Stimulated activated naive CD4-positive, alpha-beta T cell (primary cell): Measurements from ENCODE around the gene POLR1A.

ENCODE experiments used
- DNase-seq, 6 experiments: peaks; one replicate each; lab custom pipeline; 2025; lab: John Stamatoyannopoulos, UW

The POLR1A gene

GRCh38 chr2:86105252-86105968 lies at the start of gene POLR1A:
POLR1A (minus strand) TSS chr2:86105886; CDS start chr2:86105776, 110 bp downstream.
- peak; percentile 69 to 98 (median 85) for DNase-seq

GRCh38 chr2:86150502-86150901 lies 44.8 kb upstream of the POLR1A start:
- DNase-seq: no peak

GRCh38 chr2:86147793-86148192 lies 42.1 kb upstream of the POLR1A start:
- no peak for DNase-seq

GRCh38 chr2:86143926-86144685 lies 38.4 kb upstream of the POLR1A start:
- no peak for DNase-seq

GRCh38 chr2:86143307-86143706 lies 37.6 kb upstream of the POLR1A start:
- DNase-seq: no peak

GRCh38 chr2:86142436-86143257 lies 37.0 kb upstream of the POLR1A start:
- no peak for DNase-seq

GRCh38 chr2:86140969-86141392 lies 35.3 kb upstream of the POLR1A start:
- no peak for DNase-seq

- peak in 1 of 6 experiments; percentile 5 for DNase-seq
Measured at GRCh38 chr2:86139981-86140380, 34.3 kb upstream of the POLR1A start.

- no peak for DNase-seq
Measured at GRCh38 chr2:86138736-86139625, 33.3 kb upstream of the POLR1A start.

GRCh38 chr2:86136141-86136540 lies 30.5 kb upstream of the POLR1A start:
- DNase-seq: no peak

- DNase-seq: no peak
Measured at GRCh38 chr2:86135653-86136052, 30.0 kb upstream of the POLR1A start.

GRCh38 chr2:86134709-86135108 lies 29.0 kb upstream of the POLR1A start:
- DNase-seq: no peak

GRCh38 chr2:86124683-86125082 lies 19.0 kb upstream of the POLR1A start:
- DNase-seq: no peak

GRCh38 chr2:86123328-86123925 lies 17.7 kb upstream of the POLR1A start:
- DNase-seq: no peak

- no peak for DNase-seq
Measured at GRCh38 chr2:86118130-86118529, 12.4 kb upstream of the POLR1A start.

- no peak for DNase-seq
Measured at GRCh38 chr2:86107031-86107430, 1.3 kb upstream of the POLR1A start.

GRCh38 chr2:86105969-86106945 lies 571 bp upstream of the POLR1A start, which contains the start of gene PTCD3:
PTCD3 (plus strand) TSS chr2:86106235; CDS start chr2:86106248, 13 bp downstream.
- peak; percentile 82 to 98 (median 92) for DNase-seq

GRCh38 chr2:86102157-86102556 lies 3.5 kb downstream of the POLR1A start:
- DNase-seq: no peak

GRCh38 chr2:86097913-86098312 lies 7.8 kb downstream of the POLR1A start:
- no peak for DNase-seq
